Large intestine (tissue), 3 donors: Measurements from ENCODE around the gene TMEM132A. TPM values are rescaled to one million over a fixed set of nuclear protein-coding genes. Genes with fewer than 3 reads are reported as not detected.
A peak's percentile ranks its signal among the peaks of the same experiment; 100 is the strongest.

Source experiments
- DNase-seq, 2 donors: peaks; one replicate each; pipeline versions ENCODE4 v3.0.0 to v3.0.0-alpha.2; 2013
- H3K27ac ChIP-seq: one replicate; pipeline ENCODE4 v1.5.1; 2013; ENCODE audit warnings: low read length
- H3K27me3 ChIP-seq: 2 replicates; pipeline ENCODE4 v1.6.1; 2013; ENCODE audit warnings: low read length; ENCODE audit not compliant: control insufficient read depth, insufficient read depth
- H3K36me3 ChIP-seq: 2 replicates; pipeline ENCODE4 v1.6.1; 2013; ENCODE audit warnings: low read length; ENCODE audit not compliant: control insufficient read depth, insufficient read depth
- H3K4me1 ChIP-seq: one replicate; pipeline ENCODE4 v1.6.1; 2013; ENCODE audit warnings: low read length; ENCODE audit not compliant: control insufficient read depth, insufficient read depth
- H3K4me3 ChIP-seq: one replicate; pipeline ENCODE4 v1.5.1; 2013; ENCODE audit warnings: low read length
- H3K9me3 ChIP-seq: one replicate; pipeline ENCODE4 v1.6.1; 2013; ENCODE audit warnings: mild to moderate bottlenecking, low read depth, low read length, moderate library complexity; ENCODE audit not compliant: control insufficient read depth
- WGBS: methylation state at CpG from one replicate; pipeline ENCODE4 v1.1.5; 2013; ENCODE audit warnings: low lambda C conversion rate; ENCODE audit not compliant: insufficient coverage; 5-methylcytosine and 5-hydroxymethylcytosine counted together
- polyA plus RNA-seq: library from polyadenylated mRNA; unstranded; fragments of 120-200 nt; gene quantifications from one replicate; pipeline ENCODE4 v1.2.1, GENCODE V29; 2013

The TMEM132A gene
- polyA plus RNA-seq, 1 donor = 19.6 TPM

DNA sequence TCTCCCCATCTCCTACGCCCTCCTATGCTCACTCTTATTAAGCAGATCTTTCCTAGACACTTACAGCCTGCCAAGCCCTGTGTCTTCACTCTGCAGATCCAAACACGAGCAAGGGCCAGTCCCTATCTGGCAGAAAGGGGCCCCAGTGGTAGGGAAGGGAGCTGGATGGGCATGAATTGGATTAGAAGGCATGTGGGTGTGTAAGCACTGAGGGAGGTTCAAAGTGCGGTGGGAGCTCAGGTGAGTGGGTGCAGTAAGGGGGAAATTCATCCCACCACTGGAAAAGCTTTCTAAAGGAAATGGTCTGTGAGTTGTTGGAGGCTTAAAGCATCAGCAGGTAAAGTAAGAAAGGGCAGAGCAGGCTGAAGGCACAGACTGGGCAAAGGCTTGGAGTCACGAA lies 5.5 kb downstream of the TMEM132A start:
- peak in 1 of 2 donors; percentile 66 for DNase-seq
- Histone ChIP-seq H3K9me3 (no peaks in the 10 kb centered on the region), H3K27ac (no peak overlapping the region), H3K4me1 (peaks cover 17% of the 10 kb centered on the region), H3K4me3 (no peak overlapping the region), H3K27me3 (peaks cover 6% of the 10 kb centered on the region), H3K36me3 (peaks cover 13% of the 10 kb centered on the region)
- 20% methylated on average over 1 of the region's 4 CpGs for WGBS

DNA sequence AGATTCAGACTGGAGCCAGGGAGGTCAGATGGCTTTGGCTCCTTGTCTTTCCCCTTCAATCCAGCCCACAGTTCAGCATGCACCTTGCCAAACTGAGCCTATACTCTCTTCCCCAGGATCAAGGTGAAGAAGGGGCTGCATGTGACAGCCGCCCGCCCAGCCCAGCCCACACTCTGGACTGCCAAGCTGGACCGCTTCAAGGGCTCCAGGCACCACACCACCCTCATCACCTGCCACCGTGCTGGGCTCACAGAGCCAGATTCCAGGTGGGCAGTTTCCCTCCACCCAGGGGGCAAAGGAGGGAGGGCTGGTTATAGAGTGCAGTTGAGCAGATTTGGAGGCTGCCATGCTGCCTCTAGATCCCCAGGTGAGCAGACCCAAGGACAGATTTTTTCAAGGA lies 6.1 kb downstream of the TMEM132A start:
- WGBS = no CpG with 5 or more reads among the region's 4 CpGs
- H3K4me1 ChIP-seq = peaks cover 11% of the 10 kb centered on the region
- no peak overlapping the region for H3K27ac ChIP-seq
- H3K4me3 ChIP-seq = no peak overlapping the region
- peaks cover under 1% of the 10 kb centered on the region for H3K27me3 ChIP-seq
- no peak for DNase-seq
- peaks cover 15% of the 10 kb centered on the region for H3K36me3 ChIP-seq
- H3K9me3 ChIP-seq = no peaks in the 10 kb centered on the region

DNA sequence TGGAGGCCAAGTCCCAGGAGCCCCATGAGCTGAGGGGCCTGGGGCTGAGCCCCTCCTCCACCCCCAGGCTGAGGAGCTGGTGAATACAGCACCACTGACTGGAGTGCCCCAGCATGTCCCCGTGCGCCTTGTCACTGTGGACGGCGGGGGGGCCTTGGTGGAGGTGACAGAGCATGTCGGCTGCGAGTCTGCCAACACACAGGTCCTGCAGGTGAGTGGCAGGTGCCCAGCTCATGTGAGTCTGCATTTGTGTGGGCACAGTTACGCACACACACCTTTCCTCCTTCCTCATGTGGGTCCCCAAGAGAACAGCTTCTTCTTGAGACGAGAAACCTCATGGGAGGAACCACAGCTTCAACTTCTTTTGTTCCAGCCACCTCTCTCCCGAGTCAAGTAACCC lies 7.7 kb downstream of the TMEM132A start:
- Histone ChIP-seq H3K27me3 (no peaks in the 10 kb centered on the region), H3K4me3 (no peak overlapping the region), H3K9me3 (no peaks in the 10 kb centered on the region), H3K4me1 (peaks cover 11% of the 10 kb centered on the region), H3K27ac (no peak overlapping the region), H3K36me3 (peaks cover 15% of the 10 kb centered on the region)
- no CpG with 5 or more reads among the region's 9 CpGs for WGBS
- no peak for DNase-seq

DNA sequence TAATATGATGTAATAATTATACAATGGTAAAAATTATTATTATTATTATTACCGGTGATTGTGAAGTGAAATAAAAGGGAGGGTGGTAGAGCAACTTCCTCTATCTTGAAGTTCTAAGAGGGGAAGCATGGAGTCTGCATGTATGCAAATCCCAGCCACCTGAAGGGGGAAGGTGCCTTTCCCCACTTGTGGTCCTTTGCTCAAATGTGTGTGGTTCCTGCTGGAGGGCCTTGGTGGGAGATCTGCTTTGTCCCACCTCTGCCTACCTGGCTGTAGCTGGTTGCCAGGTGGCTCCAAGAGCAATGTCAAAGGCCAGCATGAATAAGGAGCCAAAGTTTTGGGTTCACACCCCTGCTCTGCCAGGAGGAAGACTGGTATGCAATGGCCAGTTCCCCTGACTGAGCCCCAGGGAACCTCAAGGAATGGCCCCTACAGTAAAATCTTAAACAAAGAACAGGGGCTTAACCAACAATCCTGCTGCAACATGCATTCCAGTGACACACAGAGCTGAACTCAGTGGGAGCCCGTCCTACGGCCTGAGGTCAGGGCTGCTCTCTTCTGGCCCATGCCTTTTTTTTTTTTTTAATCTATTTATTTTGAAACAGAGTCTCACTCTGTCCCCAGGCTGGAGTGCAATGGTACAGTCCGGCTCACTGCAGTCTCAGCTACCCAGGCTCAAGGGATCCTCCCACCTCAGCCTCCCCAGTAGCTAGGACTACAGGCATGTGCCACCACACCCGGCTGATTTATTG lies 8.5 kb downstream of the TMEM132A start:
- WGBS = no CpG with 5 or more reads among the region's 5 CpGs
- Histone ChIP-seq H3K27me3 (no peaks in the 10 kb centered on the region), H3K9me3 (no peaks in the 10 kb centered on the region), H3K36me3 (peaks cover 15% of the 10 kb centered on the region), H3K4me1 (peaks cover 11% of the 10 kb centered on the region), H3K27ac (no peak overlapping the region), H3K4me3 (no peak overlapping the region)
- DNase-seq = no peak

DNA sequence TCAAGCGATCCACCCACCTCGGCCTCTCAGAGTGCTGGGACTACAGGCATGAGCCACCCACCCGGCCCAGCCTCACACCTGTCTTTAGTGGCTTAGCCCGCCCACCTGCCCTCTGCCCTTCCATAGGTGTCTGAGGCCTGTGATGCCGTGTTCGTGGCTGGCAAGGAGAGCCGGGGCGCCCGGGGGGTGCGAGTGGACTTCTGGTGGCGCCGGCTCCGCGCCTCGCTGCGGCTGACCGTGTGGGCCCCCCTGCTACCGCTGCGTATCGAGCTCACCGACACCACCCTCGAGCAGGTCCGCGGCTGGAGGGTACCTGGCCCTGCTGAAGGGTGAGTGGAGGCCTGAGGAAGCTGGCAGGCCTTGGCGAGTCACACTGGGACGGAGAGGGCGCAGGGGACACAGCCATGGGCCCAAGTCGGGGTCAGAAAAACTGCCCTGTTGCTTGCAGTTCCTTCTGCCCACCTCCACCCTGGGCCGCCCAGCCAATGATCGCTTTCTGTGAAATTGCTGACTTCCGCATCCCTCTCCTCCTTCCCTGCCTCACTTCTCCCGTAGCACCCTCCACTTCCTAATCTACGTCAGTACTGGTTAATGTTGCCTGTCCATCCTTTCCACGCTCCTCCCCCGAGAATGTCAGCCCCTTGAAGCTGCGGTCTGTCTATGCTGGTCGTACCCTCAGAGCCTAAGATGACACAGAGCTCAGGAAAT lies 9.3 kb downstream of the TMEM132A start:
- no CpG with 5 or more reads among the region's 37 CpGs for WGBS
- no peaks in the 10 kb centered on the region for H3K27me3 ChIP-seq

DNA sequence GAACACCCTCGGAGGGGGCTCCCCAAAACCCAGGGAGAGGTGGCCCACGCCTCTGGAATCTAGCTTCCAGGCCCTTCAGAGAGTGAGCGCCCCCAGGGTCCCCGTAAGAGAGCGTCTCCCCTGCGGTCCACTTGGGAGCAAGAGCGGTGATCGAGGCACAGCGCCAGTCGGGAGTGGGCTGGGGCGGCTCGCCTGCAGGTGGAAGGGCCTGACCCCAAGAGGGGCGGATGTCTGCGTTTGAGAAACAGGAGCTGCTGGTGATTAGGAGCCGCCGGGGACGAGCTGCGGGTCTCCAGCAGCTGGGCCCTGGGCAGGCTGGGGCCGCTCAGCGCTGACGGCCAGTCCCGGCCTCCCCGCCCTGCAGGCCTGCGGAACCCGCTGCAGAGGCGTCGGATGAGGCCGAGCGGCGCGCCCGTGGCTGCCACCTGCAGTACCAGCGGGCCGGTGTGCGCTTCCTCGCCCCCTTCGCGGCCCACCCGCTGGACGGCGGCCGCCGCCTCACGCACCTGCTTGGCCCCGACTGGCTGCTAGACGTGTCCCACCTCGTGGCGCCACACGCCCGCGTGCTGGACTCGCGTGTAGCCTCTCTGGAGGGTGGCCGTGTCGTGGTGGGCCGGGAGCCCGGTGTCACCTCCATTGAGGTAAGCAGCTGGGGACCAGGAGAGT lies 10.0 kb downstream of the TMEM132A start:
- no peak overlapping the region for H3K4me3 ChIP-seq
- no peak overlapping the region for H3K27ac ChIP-seq
- WGBS = no CpG with 5 or more reads among the region's 57 CpGs
- H3K9me3 ChIP-seq = no peaks in the 10 kb centered on the region
- DNase-seq = no peak
- peaks cover 11% of the 10 kb centered on the region for H3K36me3 ChIP-seq
- no peaks in the 10 kb centered on the region for H3K27me3 ChIP-seq
- H3K4me1 ChIP-seq = peaks cover 10% of the 10 kb centered on the region

More for the DNA sequence above, 9.3 kb downstream of the TMEM132A start:
- no peak for DNase-seq
- Histone ChIP-seq H3K27ac (no peak overlapping the region), H3K4me3 (no peak overlapping the region), H3K36me3 (peaks cover 14% of the 10 kb centered on the region), H3K4me1 (peaks cover 11% of the 10 kb centered on the region), H3K9me3 (no peaks in the 10 kb centered on the region)

DNA sequence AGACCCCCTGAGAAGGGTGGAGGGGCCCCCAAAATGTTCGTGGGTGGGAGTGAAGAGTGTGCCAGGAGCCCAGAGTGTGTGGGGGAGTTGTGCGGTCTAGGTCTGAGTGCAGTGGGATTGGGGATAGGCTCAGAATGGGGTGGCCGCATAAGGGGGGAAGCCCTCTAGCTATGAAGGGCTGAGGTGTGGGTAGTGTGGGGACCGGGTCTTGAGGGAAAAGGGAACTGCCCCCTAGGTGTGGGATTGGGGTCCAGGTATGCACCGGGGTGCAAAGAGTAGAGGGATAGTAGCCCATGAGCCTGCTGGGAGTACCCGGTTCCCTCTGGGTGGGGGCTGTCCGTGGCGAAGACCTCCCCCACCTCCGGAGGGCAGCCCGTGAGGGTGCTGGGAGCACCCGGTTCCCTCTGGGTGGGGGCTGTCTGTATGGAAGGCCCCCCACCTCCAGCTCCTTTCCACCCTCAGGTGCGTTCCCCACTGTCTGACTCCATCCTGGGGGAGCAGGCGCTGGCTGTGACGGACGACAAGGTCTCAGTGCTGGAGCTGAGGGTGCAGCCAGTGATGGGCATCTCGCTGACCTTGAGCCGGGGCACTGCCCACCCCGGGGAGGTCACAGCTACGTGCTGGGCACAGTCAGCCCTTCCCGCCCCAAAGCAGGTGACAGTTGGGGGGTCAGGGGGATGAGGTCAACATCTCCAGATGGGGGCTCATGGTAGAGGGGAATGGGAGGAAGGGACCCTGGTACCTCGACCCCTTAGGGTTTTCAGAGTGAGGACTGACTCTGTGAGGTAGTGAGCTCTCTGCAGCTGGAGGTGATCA lies 10.7 kb downstream of the TMEM132A start:
- no peak for DNase-seq
- Histone ChIP-seq H3K4me3 (no peak overlapping the region), H3K27me3 (no peaks in the 10 kb centered on the region), H3K9me3 (no peaks in the 10 kb centered on the region), H3K4me1 (peaks cover 8% of the 10 kb centered on the region), H3K27ac (no peak overlapping the region), H3K36me3 (peaks cover 11% of the 10 kb centered on the region)
- WGBS = no CpG with 5 or more reads among the region's 21 CpGs

DNA sequence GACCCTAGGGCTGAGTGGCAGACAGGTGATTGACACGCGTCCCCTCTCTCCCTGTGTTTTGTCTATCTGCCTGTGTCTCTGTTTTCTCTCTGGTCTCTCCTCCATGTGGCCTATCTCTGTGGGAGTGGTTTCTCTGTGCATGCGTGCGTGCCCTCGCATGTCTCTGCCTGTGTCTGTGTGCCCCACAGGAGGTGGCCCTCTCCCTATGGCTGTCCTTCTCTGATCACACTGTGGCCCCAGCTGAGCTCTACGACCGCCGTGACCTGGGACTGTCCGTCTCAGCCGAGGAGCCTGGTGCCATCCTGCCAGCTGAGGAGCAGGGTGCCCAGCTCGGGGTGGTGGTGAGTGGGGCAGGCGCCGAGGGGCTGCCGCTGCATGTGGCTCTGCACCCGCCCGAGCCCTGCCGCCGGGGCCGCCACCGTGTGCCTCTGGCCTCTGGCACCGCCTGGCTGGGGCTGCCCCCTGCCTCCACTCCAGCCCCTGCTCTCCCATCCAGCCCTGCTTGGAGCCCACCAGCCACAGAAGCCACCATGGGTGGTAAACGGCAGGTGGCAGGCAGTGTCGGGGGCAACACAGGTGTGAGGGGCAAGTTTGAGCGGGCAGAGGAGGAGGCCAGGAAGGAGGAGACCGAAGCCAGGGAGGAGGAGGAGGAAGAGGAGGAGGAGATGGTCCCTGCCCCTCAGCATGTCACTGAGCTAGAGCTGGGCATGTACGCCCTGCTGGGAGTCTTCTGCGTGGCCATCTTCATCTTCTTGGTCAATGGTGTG lies 11.6 kb downstream of the TMEM132A start:
- Histone ChIP-seq H3K27me3 (no peaks in the 10 kb centered on the region), H3K27ac (no peak overlapping the region), H3K36me3 (peaks cover 11% of the 10 kb centered on the region), H3K4me3 (no peak overlapping the region), H3K9me3 (no peaks in the 10 kb centered on the region), H3K4me1 (peaks cover 10% of the 10 kb centered on the region)
- no peak for DNase-seq
- WGBS = no CpG with 5 or more reads among the region's 27 CpGs

DNA sequence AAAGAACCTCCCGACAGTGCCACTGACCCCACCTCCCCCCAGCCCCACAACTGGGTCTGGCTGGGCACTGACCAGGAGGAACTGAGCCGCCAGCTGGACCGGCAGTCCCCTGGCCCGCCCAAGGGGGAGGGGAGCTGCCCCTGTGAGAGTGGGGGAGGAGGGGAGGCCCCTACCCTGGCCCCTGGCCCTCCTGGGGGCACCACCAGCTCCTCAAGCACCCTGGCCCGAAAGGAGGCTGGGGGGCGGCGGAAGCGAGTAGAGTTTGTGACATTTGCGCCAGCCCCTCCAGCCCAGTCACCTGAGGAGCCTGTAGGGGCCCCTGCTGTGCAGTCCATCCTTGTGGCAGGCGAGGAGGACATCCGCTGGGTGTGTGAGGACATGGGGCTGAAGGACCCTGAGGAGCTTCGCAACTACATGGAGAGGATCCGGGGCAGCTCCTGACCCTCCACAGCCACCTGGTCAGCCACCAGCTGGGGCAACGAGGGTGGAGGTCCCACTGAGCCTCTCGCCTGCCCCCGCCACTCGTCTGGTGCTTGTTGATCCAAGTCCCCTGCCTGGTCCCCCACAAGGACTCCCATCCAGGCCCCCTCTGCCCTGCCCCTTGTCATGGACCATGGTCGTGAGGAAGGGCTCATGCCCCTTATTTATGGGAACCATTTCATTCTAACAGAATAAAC lies 12.3 kb downstream of the TMEM132A start:
- H3K27me3 ChIP-seq = no peaks in the 10 kb centered on the region
- no peak overlapping the region for H3K4me3 ChIP-seq
- H3K27ac ChIP-seq = no peak overlapping the region
- no peaks in the 10 kb centered on the region for H3K9me3 ChIP-seq
- peaks cover 7% of the 10 kb centered on the region for H3K36me3 ChIP-seq
- DNase-seq = no peak
- WGBS = no CpG with 5 or more reads among the region's 18 CpGs
- peaks cover 10% of the 10 kb centered on the region for H3K4me1 ChIP-seq
